Measurements from ENCODE around the gene HBA2. TPM values are rescaled to one million over a fixed set of nuclear protein-coding genes. Genes with fewer than 3 reads are reported as not detected.

HBA2 gene
- total RNA-seq, 1 experiment from 2014 or later = not detected

Other genes starting within 250 kb of the HBA2 start
- 11.0 and 13.5 TPM in 2 replicates for gene POLR3K, start 119.3 kb upstream of the HBA2 start, total RNA-seq (2014; rRNA removed; shearing (Covaris generic))
- gene SNRNP25, start 119.0 kb upstream of the HBA2 start, total RNA-seq (2014; rRNA removed; shearing (Covaris generic)) = 39.5 and 52.9 TPM in 2 replicates
- gene RHBDF1, start 100.2 kb upstream of the HBA2 start, total RNA-seq (2014; rRNA removed; shearing (Covaris generic)) = 38.2 and 42.5 TPM in 2 replicates
- gene MPG, start 94.7 kb upstream of the HBA2 start, total RNA-seq (2014; rRNA removed; shearing (Covaris generic)) = 140 and 181 TPM in 2 replicates
- 9.9 and 10.9 TPM in 2 replicates for gene NPRL3, start 34.2 kb upstream of the HBA2 start, total RNA-seq (2014; rRNA removed; shearing (Covaris generic))
- not detected in 2 replicates for gene HBZ, start 20.2 kb upstream of the HBA2 start, total RNA-seq (2014; rRNA removed; shearing (Covaris generic))
- gene HBM, start 6.9 kb upstream of the HBA2 start, total RNA-seq (2014; rRNA removed; shearing (Covaris generic)) = not detected in 2 replicates
- gene HBA1, start 3.8 kb downstream of the HBA2 start, total RNA-seq (2014; rRNA removed; shearing (Covaris generic)) = not detected in 2 replicates
- gene HBQ1, start 7.6 kb downstream of the HBA2 start, total RNA-seq (2014; rRNA removed; shearing (Covaris generic)) = 0.59 and 1.6 TPM in 2 replicates
- 56.6 and 92.9 TPM in 2 replicates for gene LUC7L, start 56.6 kb downstream of the HBA2 start, total RNA-seq (2014; rRNA removed; shearing (Covaris generic))
- gene FAM234A, start 61.9 kb downstream of the HBA2 start, total RNA-seq (2014; rRNA removed; shearing (Covaris generic)) = 106 and 120 TPM in 2 replicates
- 0.69 and 0.81 TPM in 2 replicates for gene RGS11, start 103.1 kb downstream of the HBA2 start, total RNA-seq (2014; rRNA removed; shearing (Covaris generic))
- 4.0 and 5.3 TPM in 2 replicates for gene ARHGDIG, start 107.7 kb downstream of the HBA2 start, total RNA-seq (2014; rRNA removed; shearing (Covaris generic))
- gene PDIA2, start 110.3 kb downstream of the HBA2 start, total RNA-seq (2014; rRNA removed; shearing (Covaris generic)) = 0.15 and 2.1 TPM in 2 replicates
- gene AXIN1, start 179.8 kb downstream of the HBA2 start, total RNA-seq (2014; rRNA removed; shearing (Covaris generic)) = 52.4 and 57.8 TPM in 2 replicates
- gene MRPL28, start 197.7 kb downstream of the HBA2 start, total RNA-seq (2014; rRNA removed; shearing (Covaris generic)) = 225 and 242 TPM in 2 replicates
- 107 and 112 TPM in 2 replicates for gene PGAP6, start 209.1 kb downstream of the HBA2 start, total RNA-seq (2014; rRNA removed; shearing (Covaris generic))
- gene NME4, start 224.3 kb downstream of the HBA2 start, total RNA-seq (2014; rRNA removed; shearing (Covaris generic)) = 400 and 507 TPM in 2 replicates
- gene DECR2, start 229.0 kb downstream of the HBA2 start, total RNA-seq (2014; rRNA removed; shearing (Covaris generic)) = 20.1 and 21.4 TPM in 2 replicates

All from H7 (cell line).